Measurements from ENCODE around the gene RRP1. TPM values are rescaled to one million over a fixed set of nuclear protein-coding genes. Genes with fewer than 3 reads are reported as not detected.

The RRP1 gene
- total RNA-seq, 1 donor: 10.0 TPM

DNA sequence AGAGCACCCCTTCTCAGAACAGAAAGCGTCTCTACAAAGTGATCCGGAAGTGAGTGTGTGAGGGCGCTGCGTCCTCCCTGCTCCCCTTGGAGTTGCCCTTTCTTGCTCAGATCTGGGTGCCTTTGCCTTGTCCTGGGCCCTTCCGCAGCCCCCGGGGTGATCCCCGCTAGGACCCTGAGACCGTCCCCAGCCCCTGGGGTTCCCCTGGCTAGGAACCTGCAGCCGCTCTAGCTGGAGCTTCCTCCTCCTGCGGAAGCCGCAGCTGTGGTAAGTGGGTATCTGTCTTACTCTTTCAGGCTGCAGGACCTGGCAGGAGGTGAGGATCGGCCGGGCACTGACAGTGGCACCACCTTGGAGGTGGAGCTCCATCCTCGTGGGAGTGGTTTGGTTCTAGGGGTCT, 11.2 kb downstream of the RRP1 start:
- H3K4me1 ChIP-seq (ENCODE audit: insufficient read depth, low read length): peaks cover 20% of the 10 kb centered on the region
- no peak overlapping the region for H3K4me3 ChIP-seq (ENCODE audit: low read length)
- H3K9me3 ChIP-seq (ENCODE audit: low read depth, low read length): no peaks in the 10 kb centered on the region
- H3K27me3 ChIP-seq (ENCODE audit: insufficient read depth, low read length): no peaks in the 10 kb centered on the region

DNA sequence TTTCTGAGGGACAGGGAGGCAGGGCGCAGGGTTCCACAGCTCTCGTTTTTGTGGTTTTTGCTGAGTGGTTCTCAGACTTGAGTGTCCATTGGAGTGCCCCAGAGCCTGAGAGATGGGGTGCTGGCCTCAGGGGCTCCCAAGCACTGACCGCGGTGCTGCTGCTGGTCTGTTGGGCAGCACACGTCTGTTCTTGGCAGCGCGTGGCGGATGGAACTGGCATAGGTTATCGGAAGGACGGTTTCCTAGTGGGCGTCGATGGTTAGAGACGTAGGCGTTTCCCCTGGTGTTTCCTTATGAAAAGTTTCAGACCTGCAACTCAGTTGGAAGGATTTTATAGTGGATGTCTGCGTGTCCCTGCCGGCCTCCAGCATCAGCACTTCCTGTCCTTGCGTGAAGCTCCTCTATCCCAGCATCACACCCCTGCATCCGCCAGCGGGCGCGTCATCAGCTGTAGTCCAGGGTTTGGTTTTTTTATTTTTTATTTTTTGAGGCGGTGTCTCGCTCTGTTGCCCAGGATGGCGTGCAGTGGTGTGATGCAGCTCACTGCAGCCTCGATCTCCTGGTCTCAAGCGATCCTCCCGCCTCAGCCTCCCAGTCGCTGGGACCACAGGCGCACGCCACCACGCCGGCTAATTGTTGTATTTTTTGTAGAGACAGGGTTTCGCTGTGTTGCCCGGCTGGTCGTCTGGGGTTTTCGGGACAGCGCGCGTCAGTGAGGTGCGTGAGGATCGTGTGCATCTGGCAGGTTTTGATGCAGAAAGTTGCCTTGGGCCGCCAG, 11.8 kb downstream of the RRP1 start:
- no peaks in the 10 kb centered on the region for H3K9me3 ChIP-seq (ENCODE audit: low read depth, low read length)
- no peak overlapping the region for H3K4me3 ChIP-seq (ENCODE audit: low read length)
- no peaks in the 10 kb centered on the region for H3K27me3 ChIP-seq (ENCODE audit: insufficient read depth, low read length)
- H3K4me1 ChIP-seq (ENCODE audit: insufficient read depth, low read length): peaks cover 26% of the 10 kb centered on the region

DNA sequence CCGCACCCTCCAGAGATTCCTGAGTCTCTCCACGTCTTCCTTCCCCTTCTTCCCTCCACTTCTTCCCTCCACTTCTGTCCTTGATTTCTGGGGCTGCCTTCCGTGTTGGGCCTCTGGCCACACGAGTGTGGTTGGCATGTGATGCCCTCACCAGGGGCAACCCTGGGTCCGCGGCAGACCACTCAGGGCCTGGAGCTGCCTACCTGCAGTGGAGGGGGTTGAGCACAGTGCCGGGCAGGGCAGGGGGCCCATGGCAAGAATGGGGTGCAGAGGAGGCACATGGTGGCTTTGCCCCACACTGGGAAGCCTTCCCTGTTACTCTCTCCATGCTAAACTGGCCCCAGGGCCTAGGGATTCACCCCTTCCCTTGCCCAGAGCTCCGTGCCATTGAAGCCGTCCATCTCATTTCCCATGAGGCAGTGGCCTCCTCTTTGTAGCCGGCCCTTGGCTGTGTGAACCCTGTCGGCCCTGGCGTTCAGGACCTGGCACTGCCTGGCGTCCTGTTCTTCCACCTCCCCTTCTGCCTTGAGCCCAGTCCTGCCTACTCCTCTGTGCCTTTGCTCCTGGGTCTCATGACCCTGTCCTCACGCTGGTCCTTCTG, 13.4 kb downstream of the RRP1 start:
- no peaks in the 10 kb centered on the region for H3K9me3 ChIP-seq (ENCODE audit: low read depth, low read length)
- no peaks in the 10 kb centered on the region for H3K27me3 ChIP-seq (ENCODE audit: insufficient read depth, low read length)
- H3K4me1 ChIP-seq (ENCODE audit: insufficient read depth, low read length): peaks cover 36% of the 10 kb centered on the region
- H3K4me3 ChIP-seq (ENCODE audit: low read length): no peak overlapping the region

DNA sequence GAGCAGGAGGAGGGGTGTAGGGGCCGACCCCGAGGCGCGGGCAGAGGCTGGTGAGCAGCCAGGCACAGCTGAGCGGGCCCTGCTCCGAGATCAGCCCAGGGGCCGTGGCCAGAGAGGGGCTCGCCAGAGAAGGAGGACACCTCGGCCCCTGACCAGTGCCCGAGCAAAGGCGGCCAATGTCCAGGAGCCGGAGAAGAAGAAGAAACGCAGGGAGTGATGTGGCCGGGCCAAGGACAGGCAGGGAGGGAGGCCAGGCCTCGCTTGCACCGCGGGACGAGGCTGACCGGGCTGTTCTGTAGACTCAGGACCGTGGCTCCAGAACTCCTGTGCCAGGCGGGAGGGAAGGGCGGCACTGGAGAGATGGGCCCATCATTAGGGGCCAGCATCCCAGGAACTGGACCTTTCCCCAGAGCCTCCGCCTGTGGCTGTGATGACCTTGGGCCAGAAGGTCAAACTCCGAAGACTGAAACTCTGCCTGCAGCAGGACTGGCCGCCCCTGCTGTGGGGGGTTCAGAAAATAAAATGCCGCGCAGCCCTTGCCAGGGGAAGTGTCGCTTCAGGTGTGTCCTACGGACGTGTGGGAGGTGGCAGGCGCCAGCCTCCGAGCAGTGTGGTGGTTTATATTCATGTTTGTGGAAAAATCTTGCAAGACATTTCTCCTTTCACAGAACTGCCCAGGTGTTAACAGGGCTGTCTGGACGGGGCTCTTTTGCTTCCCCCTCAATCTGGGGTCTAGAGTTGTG, 14.4 kb downstream of the RRP1 start:
- Histone ChIP-seq H3K4me1 (ENCODE audit: insufficient read depth, low read length) (peaks cover 36% of the 10 kb centered on the region), H3K9me3 (ENCODE audit: low read depth, low read length) (no peaks in the 10 kb centered on the region), H3K4me3 (ENCODE audit: low read length) (no peak overlapping the region), H3K27me3 (ENCODE audit: insufficient read depth, low read length) (no peaks in the 10 kb centered on the region)

DNA sequence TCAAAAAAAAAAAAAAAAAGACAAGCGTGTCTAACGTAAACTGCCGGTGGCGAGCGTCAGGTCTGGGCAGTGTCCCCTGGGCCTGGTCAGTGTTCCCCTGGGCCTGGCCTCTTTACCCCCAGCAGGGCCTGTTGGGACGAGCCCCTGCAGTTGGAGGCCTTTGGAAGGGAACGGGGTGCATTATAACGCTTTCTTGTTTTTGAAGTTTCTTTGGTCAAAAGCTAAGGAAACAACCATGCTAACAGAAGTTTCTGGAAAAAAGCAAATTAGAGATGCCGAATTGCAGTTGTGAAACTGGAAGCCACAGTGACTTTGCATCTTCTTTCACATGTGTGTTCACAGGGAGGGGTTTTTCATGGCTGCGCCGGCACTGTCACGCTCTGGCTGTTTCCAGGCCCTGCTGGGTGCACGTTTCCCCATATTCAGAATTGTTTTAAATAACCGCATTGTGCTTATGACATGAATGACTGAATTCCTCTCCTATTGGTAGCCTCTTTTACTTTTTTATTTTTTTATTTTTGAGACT, 16.0 kb downstream of the RRP1 start:
- Histone ChIP-seq H3K4me1 (ENCODE audit: insufficient read depth, low read length) (peaks cover 36% of the 10 kb centered on the region), H3K9me3 (ENCODE audit: low read depth, low read length) (no peaks in the 10 kb centered on the region), H3K27me3 (ENCODE audit: insufficient read depth, low read length) (no peaks in the 10 kb centered on the region), H3K4me3 (ENCODE audit: low read length) (no peak overlapping the region)

DNA sequence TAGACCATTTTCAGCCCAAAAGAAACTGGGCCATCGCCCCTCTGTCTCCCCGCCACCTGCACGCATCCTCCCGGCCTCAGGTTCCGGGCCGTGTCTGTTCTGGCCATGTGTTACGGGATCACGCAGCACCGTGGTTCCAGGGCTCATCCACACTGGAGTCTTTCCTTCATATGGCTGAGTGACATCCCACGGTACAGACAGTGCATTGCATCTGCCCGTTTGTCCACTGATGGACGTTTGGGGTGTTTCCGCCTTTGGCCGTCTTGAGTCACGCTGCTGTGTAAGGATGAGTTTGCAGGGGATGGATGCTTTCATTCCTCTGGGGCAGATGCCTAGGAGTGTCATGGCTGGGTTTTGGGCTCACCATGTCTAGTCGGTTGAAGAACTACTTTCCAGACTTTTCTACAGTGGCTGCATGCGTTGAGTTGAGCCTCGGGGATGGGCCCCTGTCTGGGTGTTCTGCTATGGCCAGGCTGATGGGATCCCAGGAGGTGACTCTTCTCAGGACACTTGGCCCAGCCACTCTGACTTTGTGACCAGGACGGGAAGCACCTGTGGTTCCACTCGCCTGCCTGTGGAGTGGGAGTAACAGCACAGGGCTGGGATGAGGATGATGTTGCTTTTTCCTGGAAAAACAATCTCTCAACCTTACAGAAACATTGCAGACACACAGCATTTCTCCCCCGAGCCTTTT, 16.8 kb downstream of the RRP1 start:
- H3K4me1 ChIP-seq (ENCODE audit: insufficient read depth, low read length): peaks cover 44% of the 10 kb centered on the region
- no peaks in the 10 kb centered on the region for H3K9me3 ChIP-seq (ENCODE audit: low read depth, low read length)
- no peaks in the 10 kb centered on the region for H3K27me3 ChIP-seq (ENCODE audit: insufficient read depth, low read length)
- no peak overlapping the region for H3K4me3 ChIP-seq (ENCODE audit: low read length)

DNA sequence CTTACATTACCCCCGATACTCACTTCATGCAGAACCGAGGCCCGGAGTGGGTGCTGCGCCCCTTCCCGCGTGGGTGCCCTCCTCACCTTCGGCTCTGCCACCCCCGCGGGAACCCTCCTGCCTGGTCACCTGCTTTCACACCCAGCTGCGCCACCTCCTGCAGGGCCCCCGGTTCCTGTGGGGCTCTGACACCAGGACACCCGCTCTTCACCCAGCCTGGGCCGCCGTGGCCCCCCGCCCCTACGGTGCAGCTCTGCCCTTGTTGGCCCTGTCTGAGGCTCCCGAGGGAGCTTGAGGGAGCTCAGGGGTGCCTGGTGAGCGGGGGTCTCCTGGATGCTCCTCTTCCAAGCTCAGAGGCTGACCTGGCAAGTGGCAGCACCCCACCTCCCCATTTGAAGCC, 19.0 kb downstream of the RRP1 start:
- Histone ChIP-seq H3K4me3 (ENCODE audit: low read length) (no peak overlapping the region), H3K9me3 (ENCODE audit: low read depth, low read length) (no peaks in the 10 kb centered on the region), H3K4me1 (ENCODE audit: insufficient read depth, low read length) (peaks cover 61% of the 10 kb centered on the region), H3K27me3 (ENCODE audit: insufficient read depth, low read length) (no peaks in the 10 kb centered on the region)

DNA sequence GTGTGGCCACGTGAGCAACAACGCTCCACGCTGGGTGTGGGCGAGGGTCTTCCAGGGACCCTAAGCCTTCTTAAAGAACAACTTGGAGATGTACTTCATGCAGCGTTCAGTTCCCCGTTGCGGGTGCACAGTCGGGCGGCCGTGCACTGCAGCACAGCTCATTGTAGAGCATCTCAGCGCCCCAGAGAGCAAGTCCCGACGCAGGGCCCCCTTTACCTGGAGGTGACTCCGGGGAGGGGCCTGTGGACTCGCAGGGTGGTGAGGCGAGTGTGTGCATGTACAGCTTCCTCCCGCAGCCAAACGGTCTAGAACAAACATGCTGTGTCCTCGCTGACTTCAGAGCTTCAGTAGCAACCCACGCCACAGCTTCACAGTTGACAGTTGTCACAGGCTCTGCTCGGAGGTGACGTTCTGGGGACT, 19.5 kb downstream of the RRP1 start:
- Histone ChIP-seq H3K27me3 (ENCODE audit: insufficient read depth, low read length) (no peaks in the 10 kb centered on the region), H3K9me3 (ENCODE audit: low read depth, low read length) (no peaks in the 10 kb centered on the region), H3K4me1 (ENCODE audit: insufficient read depth, low read length) (peaks cover 60% of the 10 kb centered on the region), H3K4me3 (ENCODE audit: low read length) (no peak overlapping the region)

DNA sequence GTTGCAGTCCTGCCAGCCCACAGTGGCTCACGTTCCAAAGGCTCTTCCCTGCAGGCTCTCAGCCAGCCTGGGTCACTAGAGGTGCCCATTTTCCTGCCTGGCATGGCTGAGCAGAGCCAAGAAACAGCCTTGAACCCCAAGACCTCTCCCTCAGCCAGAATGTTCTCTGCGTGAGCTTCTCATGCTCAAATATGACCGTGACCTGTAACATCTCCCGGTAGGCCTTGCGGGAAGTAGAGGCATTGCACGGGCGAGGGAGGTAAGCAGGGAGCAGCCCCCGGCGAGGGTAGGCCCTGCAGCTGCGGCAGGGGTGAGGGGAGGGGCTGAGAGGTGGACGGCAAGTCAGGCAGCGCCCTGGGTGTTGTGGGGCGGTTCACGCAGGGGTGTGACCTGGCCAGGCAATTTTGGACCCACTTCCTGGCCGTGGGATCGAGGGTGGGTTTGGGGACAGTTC, 20.0 kb downstream of the RRP1 start:
- H3K4me3 ChIP-seq (ENCODE audit: low read length): no peak overlapping the region
- H3K4me1 ChIP-seq (ENCODE audit: insufficient read depth, low read length): peaks cover 55% of the 10 kb centered on the region
- no peaks in the 10 kb centered on the region for H3K27me3 ChIP-seq (ENCODE audit: insufficient read depth, low read length)
- H3K9me3 ChIP-seq (ENCODE audit: low read depth, low read length): no peaks in the 10 kb centered on the region

DNA sequence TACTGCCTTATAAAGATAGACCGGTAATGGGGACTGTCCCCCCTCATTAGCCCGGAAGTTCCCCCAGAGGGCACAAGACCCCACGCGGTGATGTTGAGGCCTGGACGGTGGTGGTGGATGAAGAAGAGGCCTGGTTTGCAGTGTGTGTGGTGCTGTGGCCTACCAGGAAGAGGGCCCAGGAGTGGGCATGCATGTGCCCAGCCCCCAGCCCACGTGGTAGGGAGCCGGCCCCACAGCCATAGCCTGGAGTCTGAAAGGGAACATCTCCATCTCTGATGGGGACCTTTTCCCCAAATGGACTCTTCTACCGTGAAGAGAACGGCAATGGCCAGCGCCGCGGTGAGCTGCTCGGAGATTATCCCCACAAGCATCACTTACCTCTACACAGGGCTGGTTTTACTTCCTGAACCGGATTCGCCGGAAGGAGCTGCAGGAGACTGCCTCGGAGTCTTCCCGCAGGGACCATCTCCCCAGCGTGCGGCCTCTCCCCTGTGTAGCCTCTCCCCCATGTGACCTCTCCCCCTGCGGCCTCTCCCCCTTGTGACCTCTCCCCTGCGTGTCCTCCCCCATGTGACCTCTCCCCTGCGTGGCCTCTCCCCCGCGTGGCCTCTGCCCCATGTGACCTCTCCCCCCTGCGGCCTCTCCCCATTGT, 20.6 kb downstream of the RRP1 start:
- Histone ChIP-seq H3K27me3 (ENCODE audit: insufficient read depth, low read length) (no peaks in the 10 kb centered on the region), H3K9me3 (ENCODE audit: low read depth, low read length) (no peaks in the 10 kb centered on the region), H3K4me1 (ENCODE audit: insufficient read depth, low read length) (peaks cover 49% of the 10 kb centered on the region), H3K4me3 (ENCODE audit: low read length) (no peak overlapping the region)

DNA sequence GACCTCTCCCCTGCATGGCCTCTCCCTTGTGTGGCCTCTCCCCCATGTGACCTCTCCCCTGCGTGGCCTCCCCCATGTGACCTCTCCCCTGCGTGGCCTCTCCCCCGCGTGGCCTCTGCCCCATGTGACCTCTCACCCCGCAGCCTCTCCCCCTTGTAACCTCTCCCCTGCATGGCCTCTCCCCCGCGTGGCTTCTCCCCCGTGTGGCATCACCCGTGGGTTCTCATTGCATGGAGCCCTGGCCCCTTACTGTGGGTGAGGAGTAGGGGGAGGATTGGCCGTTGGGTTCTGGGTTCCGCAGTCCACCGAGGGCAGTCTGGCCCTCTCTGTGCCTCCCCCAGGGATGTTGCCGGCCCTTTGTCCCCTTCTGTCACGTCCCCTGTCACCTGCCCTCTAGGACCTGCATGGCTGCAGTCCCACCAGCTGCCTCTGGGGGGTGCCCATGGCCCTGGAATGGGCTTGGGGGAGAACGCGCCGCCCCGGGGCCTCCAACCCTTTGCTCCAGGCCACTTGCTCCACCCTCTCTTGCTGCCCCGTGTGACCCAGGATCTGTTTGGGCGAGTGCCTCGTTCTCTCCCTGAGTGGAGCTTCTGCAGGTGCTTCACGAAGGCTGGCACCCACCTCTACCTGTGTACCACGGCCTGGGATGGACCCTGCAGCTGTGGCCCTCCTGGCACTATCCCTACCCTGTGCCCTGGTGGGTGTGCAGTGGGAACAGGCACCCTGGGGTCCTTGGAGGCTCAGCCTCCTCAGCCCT, 21.3 kb downstream of the RRP1 start:
- Histone ChIP-seq H3K27me3 (ENCODE audit: insufficient read depth, low read length) (no peaks in the 10 kb centered on the region), H3K9me3 (ENCODE audit: low read depth, low read length) (no peaks in the 10 kb centered on the region), H3K4me1 (ENCODE audit: insufficient read depth, low read length) (peaks cover 42% of the 10 kb centered on the region), H3K4me3 (ENCODE audit: low read length) (peak overlapping the region; percentile 41)

DNA sequence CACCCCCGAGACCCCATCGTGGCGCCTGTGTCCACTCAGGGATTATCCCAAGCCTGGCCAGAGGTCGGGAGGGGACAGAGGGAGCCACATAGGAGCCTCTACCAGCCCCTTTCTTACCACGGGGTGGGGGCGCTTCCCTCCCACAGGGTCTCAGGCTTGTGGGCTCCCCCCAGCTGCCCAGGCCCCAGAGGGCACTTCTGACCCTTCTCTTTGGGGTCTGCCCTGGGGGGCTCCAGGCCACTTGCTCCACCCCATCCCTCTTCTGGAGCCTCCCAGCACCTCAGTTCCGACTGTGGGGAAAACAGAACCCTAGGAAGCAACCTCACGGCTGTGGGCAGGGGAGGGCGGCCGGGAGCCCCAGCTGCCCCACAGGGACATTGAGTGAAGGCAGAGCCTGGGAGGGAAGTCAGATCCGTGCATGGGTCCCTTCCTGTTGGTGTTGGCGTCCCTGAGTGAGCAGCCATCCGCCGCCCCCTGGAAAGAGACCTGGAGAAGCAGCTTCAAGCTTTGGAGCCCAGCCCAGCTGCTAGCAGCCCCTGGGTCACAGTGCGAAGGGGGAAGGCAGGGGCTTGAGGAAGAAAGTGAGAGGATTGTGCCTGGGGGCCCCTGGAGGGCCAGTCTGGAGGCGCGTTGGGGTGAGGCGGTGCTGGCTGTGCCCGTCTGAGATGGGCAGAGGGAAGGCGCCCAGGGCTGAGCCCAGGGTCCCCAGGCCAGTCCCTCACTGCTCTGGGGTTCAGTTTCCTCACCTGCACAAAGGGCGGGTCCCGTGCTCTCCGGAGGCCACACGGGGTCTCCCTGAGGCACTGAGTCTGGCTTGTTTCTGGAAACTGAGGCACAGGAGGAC, 22.1 kb downstream of the RRP1 start:
- peaks cover 34% of the 10 kb centered on the region for H3K4me1 ChIP-seq (ENCODE audit: insufficient read depth, low read length)
- no peaks in the 10 kb centered on the region for H3K27me3 ChIP-seq (ENCODE audit: insufficient read depth, low read length)
- peak overlapping the region; percentile 41 for H3K4me3 ChIP-seq (ENCODE audit: low read length)
- no peaks in the 10 kb centered on the region for H3K9me3 ChIP-seq (ENCODE audit: low read depth, low read length)

DNA sequence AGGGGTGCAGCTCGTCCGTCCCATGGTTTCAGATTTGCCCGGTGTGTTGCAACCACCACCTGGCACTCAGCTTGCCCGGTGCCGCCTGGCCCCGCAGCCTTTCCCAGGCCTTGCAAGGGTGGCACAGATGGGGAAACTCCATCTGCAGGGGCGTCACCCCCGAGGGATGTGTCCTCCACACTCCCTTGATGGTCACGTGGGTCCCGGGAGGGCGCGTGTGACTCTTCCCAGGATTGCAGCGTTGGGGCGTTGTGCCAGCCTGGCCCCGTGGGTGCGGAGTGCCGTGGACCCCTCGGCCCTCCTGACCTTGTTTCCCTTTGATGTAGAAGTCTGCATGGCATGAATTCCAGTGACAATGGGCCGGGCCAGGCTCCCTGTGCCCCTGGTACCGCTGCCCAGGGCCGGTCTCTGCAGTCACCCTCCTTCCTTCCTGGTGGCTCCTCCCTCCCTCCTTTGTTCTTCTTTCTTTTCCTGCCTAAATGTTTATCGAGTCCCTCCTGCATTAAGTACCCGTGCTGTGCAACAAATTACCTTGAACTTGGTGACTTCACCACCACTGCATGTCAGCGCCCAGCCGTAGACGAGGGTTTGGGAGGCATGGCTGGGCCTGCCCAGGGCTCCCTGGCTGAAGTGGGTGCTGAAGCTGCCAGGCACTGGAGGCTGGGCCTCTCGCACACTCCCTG, 22.9 kb downstream of the RRP1 start:
- Histone ChIP-seq H3K27me3 (ENCODE audit: insufficient read depth, low read length) (no peaks in the 10 kb centered on the region), H3K4me3 (ENCODE audit: low read length) (peak overlapping the region; percentile 41), H3K4me1 (ENCODE audit: insufficient read depth, low read length) (peaks cover 35% of the 10 kb centered on the region), H3K9me3 (ENCODE audit: low read depth, low read length) (no peaks in the 10 kb centered on the region)
